ENCODE data around the gene ENOX1. TPM values are rescaled to one million over a fixed set of nuclear protein-coding genes. Genes with fewer than 3 reads are reported as not detected.
A peak's percentile ranks its signal among the peaks of the same experiment; 100 is the strongest.

The ENOX1 gene
- total and polyA plus RNA-seq, 9 donors = 10.1 to 17.5 (median 12.2) TPM

DNA sequence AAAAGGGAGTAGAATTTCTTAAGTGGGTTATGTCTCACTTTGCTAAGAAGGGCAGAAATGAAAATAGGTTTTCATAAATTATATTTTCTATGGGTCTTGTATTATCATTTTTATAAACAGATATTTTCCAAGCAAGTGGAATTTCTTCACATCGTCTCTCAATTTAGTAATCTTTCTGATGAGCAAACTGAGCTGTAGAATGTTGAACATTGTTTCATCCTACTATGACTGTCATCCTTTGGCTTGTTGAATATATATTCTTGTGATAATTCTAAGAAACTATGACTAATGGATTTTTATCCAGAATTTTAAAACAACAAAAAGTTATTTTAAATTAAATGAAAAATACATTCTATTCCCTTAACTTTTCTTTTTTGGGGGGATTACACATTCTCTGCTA is 313.8 kb downstream of the ENOX1 start:
- no peaks in the 10 kb centered on the region for H3K27me3 ChIP-seq (ENCODE audit: control insufficient read depth, insufficient read depth, low read length)
- H3K36me3 ChIP-seq (ENCODE audit: control insufficient read depth, insufficient read depth, low read length) = no peaks in the 10 kb centered on the region
- no peaks in the 10 kb centered on the region for H3K9me3 ChIP-seq (replicated peaks; ENCODE audit: control insufficient read depth, low read depth, low read length)
- DNase-seq = peak; percentile 15
- no peak overlapping the region for H3K4me3 ChIP-seq (ENCODE audit: low read length)
- peaks cover 5% of the 10 kb centered on the region for H3K4me1 ChIP-seq (ENCODE audit: control insufficient read depth, insufficient read depth, low read length)
- peak overlapping the region; percentile 10 for H3K27ac ChIP-seq (ENCODE audit: low read length)
- no CpG with 5 or more reads among the region's 1 CpG for WGBS (ENCODE audit: insufficient coverage)

DNA sequence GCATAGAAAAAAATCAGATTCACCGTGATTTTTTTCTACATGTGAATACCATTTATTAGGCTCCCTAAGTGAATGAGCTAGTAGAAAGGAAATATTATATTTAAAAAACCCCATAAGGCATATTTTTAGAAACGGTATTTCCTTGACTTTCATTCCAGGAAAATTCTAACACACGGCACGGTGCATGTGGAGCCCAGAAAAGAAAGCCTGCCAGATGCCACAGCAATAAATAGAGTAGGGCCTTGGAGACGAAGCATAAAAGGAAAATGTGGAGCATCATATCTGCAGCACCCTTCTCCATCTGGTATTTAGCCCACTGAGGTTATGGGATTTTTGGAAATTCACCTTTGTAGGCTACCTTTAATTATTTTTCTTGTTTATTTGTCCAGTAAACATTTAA is 314.4 kb downstream of the ENOX1 start:
- H3K9me3 ChIP-seq (replicated peaks; ENCODE audit: control insufficient read depth, low read depth, low read length) = no peaks in the 10 kb centered on the region
- no peaks in the 10 kb centered on the region for H3K27me3 ChIP-seq (ENCODE audit: control insufficient read depth, insufficient read depth, low read length)
- H3K27ac ChIP-seq (ENCODE audit: low read length) = peak overlapping the region; percentile 49
- peaks cover 5% of the 10 kb centered on the region for H3K4me1 ChIP-seq (ENCODE audit: control insufficient read depth, insufficient read depth, low read length)
- no peak overlapping the region for H3K4me3 ChIP-seq (ENCODE audit: low read length)
- peak; percentile 84 for DNase-seq
- WGBS (ENCODE audit: insufficient coverage) = no CpG with 5 or more reads among the region's 5 CpGs
- no peaks in the 10 kb centered on the region for H3K36me3 ChIP-seq (ENCODE audit: control insufficient read depth, insufficient read depth, low read length)

DNA sequence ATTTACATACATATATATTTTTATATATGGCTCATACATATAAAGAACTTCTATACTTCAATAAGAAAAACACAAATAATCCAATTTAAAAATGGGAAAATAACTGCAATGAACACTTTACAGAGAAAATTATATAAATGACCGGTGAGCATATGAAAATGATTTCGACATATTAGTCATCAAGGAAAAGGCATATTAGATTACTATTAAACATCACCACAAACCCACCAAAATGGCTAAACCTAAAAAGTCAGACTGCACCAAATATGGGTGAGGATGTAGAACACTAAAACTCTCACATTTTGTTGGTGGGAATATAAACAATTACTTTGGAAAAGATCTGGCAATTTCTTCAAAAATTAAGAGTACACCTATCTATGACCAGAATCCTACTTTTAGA is 316.2 kb downstream of the ENOX1 start:
- Histone ChIP-seq H3K4me1 (ENCODE audit: control insufficient read depth, insufficient read depth, low read length) (peaks cover 5% of the 10 kb centered on the region), H3K4me3 (ENCODE audit: low read length) (no peak overlapping the region), H3K9me3 (replicated peaks; ENCODE audit: control insufficient read depth, low read depth, low read length) (no peaks in the 10 kb centered on the region), H3K27me3 (ENCODE audit: control insufficient read depth, insufficient read depth, low read length) (no peaks in the 10 kb centered on the region), H3K36me3 (ENCODE audit: control insufficient read depth, insufficient read depth, low read length) (no peaks in the 10 kb centered on the region), H3K27ac (ENCODE audit: low read length) (no peak overlapping the region)
- DNase-seq = no peak
- no CpG with 5 or more reads among the region's 2 CpGs for WGBS (ENCODE audit: insufficient coverage)

DNA sequence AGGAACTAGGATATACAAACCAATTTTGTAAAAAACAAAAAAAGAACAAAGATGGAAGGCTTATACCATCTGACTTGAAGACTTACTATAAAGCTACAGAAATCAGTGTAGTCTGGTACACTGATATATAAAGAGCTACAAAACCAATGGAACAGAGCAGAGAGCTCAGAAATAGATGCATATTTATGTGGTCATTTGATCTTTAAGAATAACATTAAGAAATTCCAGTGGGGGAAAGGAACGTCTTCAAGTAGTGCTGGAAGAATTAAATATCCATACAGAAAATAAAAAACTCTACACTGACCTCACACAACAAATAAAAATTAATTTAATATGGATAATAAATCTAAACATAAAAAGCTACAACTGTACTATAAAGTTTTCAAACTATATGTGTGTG is 317.0 kb downstream of the ENOX1 start:
- WGBS (ENCODE audit: insufficient coverage) = no CpG with 5 or more reads among the region's 1 CpG
- H3K4me3 ChIP-seq (ENCODE audit: low read length) = no peak overlapping the region

DNA sequence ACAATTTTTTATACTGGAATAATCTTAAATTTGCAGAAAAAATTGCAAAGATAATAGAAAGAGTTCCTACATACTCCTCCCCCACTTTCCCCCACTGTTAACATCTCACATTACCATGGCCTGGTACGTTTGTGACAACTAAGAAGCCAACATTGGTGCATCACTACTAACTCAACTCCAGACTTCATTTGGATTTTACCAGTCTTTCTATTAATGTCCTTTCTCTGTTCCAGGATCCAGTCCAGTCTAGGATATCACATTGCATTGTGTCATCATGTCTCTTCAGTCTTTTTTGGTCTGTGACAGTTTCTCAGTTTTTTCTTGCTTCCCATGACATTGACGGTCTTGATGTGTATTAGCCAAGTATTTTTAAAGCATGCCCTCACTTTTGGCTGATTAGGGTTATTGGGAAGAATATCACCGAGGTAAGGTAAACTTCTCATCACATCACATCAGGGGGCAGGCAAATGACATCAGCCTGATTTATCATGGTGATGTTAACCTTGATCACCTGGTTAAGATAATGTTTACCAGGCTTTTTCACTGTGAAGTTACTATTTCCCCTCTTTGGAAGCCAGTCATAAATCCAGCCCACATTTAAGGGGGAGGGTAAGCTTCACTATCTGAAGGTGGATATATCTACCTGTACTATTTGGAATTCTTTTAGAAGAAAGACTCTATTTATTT is 322.1 kb downstream of the ENOX1 start:
- Histone ChIP-seq H3K4me3 (ENCODE audit: low read length) (no peak overlapping the region), H3K4me1 (ENCODE audit: control insufficient read depth, insufficient read depth, low read length) (no peaks in the 10 kb centered on the region), H3K27me3 (ENCODE audit: control insufficient read depth, insufficient read depth, low read length) (no peaks in the 10 kb centered on the region), H3K27ac (ENCODE audit: low read length) (no peak overlapping the region), H3K9me3 (replicated peaks; ENCODE audit: control insufficient read depth, low read depth, low read length) (no peaks in the 10 kb centered on the region), H3K36me3 (ENCODE audit: control insufficient read depth, insufficient read depth, low read length) (no peaks in the 10 kb centered on the region)
- 75% methylated on average over 1 of the region's 3 CpGs for WGBS (ENCODE audit: insufficient coverage)
- DNase-seq = no peak

More for the DNA sequence above, 317.0 kb downstream of the ENOX1 start:
- peaks cover 5% of the 10 kb centered on the region for H3K4me1 ChIP-seq (ENCODE audit: control insufficient read depth, insufficient read depth, low read length)
- no peaks in the 10 kb centered on the region for H3K9me3 ChIP-seq (replicated peaks; ENCODE audit: control insufficient read depth, low read depth, low read length)
- H3K36me3 ChIP-seq (ENCODE audit: control insufficient read depth, insufficient read depth, low read length) = no peaks in the 10 kb centered on the region
- H3K27ac ChIP-seq (ENCODE audit: low read length) = no peak overlapping the region
- no peaks in the 10 kb centered on the region for H3K27me3 ChIP-seq (ENCODE audit: control insufficient read depth, insufficient read depth, low read length)
- DNase-seq = no peak

DNA sequence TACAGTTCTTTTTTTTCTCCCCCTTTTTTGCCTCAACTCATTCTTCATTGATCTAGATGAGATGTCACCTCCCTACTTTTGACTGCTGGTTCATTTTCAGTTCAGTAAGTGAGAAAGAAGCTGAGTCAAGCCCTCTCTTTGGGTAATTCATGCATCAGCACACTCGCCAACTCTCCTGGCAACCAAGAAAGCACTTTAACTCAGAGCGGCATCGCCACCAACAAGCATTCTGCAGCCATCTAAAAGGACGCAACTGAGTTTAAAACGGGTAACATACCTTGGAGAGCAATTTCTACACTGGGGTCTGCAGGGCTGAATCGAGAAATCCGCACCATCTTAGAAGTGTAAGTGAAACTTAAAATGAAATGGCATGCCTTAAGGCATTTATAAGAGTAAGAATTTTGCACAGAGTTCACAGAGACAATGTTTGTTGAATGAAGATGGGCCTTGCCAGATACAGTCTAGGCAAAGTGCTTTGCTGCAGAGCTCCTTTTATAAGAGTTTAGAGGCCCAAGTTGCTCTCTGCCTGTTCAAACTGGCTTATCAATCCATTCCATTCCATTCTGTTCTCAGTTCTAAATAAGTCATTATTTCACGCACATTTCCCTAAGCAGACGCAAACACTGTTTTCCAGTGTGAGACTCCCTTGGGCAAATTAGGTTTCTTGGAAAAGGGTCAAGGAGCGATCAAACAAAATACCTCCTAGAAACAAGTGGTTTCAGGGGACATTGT is 338.0 kb downstream of the ENOX1 start:
- DNase-seq = no peak
- 92% methylated on average over 4 of the region's 10 CpGs for WGBS (ENCODE audit: insufficient coverage)
- Histone ChIP-seq H3K27me3 (ENCODE audit: control insufficient read depth, insufficient read depth, low read length) (no peaks in the 10 kb centered on the region), H3K4me1 (ENCODE audit: control insufficient read depth, insufficient read depth, low read length) (no peaks in the 10 kb centered on the region), H3K27ac (ENCODE audit: low read length) (no peak overlapping the region), H3K9me3 (replicated peaks; ENCODE audit: control insufficient read depth, low read depth, low read length) (no peaks in the 10 kb centered on the region), H3K4me3 (ENCODE audit: low read length) (no peak overlapping the region), H3K36me3 (ENCODE audit: control insufficient read depth, insufficient read depth, low read length) (no peaks in the 10 kb centered on the region)

DNA sequence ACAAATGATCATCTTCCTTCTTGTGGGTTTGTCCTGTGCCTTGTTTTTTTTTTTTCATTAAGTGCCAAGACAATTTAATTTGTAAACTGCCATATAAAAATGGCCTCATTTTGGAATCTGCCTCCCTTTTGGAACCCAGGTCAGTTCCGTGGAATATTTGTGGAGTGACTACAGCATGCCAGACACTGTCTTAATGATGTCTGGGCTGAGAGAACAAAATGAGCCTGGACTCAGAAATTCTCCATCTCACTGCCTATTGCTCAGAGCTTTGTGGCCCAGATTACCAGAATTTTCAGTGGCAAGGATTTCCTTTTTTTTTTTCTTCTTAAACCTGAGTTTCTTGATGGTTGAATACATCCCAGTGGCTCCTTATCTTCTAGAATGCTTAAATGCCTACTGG is 340.6 kb downstream of the ENOX1 start:
- no peak overlapping the region for H3K27ac ChIP-seq (ENCODE audit: low read length)
- DNase-seq = no peak
- WGBS (ENCODE audit: insufficient coverage) = no CpG with 5 or more reads among the region's 1 CpG
- no peaks in the 10 kb centered on the region for H3K27me3 ChIP-seq (ENCODE audit: control insufficient read depth, insufficient read depth, low read length)
- no peak overlapping the region for H3K4me3 ChIP-seq (ENCODE audit: low read length)
- H3K4me1 ChIP-seq (ENCODE audit: control insufficient read depth, insufficient read depth, low read length) = peaks cover 10% of the 10 kb centered on the region
- H3K36me3 ChIP-seq (ENCODE audit: control insufficient read depth, insufficient read depth, low read length) = no peaks in the 10 kb centered on the region
- no peaks in the 10 kb centered on the region for H3K9me3 ChIP-seq (replicated peaks; ENCODE audit: control insufficient read depth, low read depth, low read length)

DNA sequence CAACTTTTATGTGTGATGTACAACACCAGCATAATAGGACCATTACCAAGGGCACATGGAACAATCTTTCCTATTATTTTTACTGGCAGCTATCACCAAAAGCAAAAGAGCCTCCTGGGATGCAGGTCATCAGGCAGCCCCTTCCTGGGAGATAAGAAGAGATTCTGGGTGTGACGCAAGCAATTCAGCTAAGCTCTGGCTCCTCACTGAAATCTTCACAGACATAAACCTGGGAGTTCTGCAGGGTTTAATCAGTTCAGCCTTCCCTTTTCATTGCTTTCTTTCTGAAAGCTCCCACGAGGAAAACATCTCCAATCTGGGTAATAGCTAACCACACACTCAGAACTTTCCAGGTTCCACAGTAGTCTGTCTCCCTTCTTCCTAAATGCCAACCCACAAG is 341.1 kb downstream of the ENOX1 start:
- Histone ChIP-seq H3K27ac (ENCODE audit: low read length) (no peak overlapping the region), H3K9me3 (replicated peaks; ENCODE audit: control insufficient read depth, low read depth, low read length) (no peaks in the 10 kb centered on the region), H3K36me3 (ENCODE audit: control insufficient read depth, insufficient read depth, low read length) (no peaks in the 10 kb centered on the region), H3K4me1 (ENCODE audit: control insufficient read depth, insufficient read depth, low read length) (peaks cover 10% of the 10 kb centered on the region), H3K27me3 (ENCODE audit: control insufficient read depth, insufficient read depth, low read length) (no peaks in the 10 kb centered on the region), H3K4me3 (ENCODE audit: low read length) (no peak overlapping the region)
- no peak for DNase-seq
- WGBS (ENCODE audit: insufficient coverage) = 88% methylated on average over 1 of the region's 2 CpGs

DNA sequence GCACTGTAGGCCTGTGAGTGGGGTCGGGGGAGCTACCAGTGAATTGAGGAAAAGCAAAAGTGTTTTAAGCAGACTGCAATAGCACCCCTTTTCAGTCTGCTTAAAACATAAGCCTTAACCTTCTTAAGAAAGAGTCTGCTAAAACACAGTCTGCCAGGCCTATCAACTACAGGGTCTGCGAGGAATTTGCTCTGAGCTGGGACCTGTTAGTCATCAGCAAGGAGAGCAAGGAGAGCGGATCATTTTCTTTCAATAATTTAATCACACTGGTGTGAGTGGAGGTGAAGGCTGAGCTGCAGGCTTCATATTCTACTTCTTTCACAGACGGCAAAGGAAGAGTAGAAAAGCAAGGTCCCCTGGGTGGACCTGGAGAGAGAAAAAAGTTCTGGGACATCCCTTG is 342.7 kb downstream of the ENOX1 start:
- H3K4me3 ChIP-seq (ENCODE audit: low read length) = no peak overlapping the region
- WGBS (ENCODE audit: insufficient coverage) = no CpG with 5 or more reads among the region's 4 CpGs
- no peaks in the 10 kb centered on the region for H3K36me3 ChIP-seq (ENCODE audit: control insufficient read depth, insufficient read depth, low read length)
- no peak for DNase-seq
- peak overlapping the region; percentile 39 for H3K27ac ChIP-seq (ENCODE audit: low read length)
- H3K27me3 ChIP-seq (ENCODE audit: control insufficient read depth, insufficient read depth, low read length) = no peaks in the 10 kb centered on the region
- H3K9me3 ChIP-seq (replicated peaks; ENCODE audit: control insufficient read depth, low read depth, low read length) = no peaks in the 10 kb centered on the region
- H3K4me1 ChIP-seq (ENCODE audit: control insufficient read depth, insufficient read depth, low read length) = peaks cover 10% of the 10 kb centered on the region

DNA sequence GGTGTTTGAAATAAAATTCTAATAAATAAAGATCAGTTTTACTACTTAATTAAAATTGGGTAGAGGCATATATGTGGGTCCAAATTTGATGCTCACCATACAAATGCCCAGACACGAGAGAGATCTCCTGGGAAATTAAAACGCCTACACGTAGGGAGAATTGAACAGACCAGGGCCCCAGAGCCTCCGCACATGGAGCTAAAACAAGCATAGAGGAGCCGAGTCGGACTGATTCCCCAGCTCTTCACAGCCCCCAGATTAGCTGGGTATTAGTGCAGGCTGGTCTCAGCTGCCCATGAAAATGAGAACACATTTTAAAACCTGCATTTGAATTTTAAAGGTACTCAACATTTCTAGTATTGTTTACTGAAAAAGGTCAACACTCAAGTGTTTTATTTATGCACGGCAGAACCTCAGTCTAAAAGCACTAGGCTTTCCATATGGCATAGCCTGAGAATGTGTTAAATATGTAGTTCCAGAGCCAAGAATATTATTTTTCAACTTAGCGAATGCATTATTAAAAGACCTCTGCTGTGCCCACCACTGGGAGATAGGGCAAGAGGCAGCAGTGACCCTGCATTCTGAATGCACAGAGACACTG is 344.8 kb downstream of the ENOX1 start:
- H3K9me3 ChIP-seq (replicated peaks; ENCODE audit: control insufficient read depth, low read depth, low read length) = no peaks in the 10 kb centered on the region
- WGBS (ENCODE audit: insufficient coverage) = 73% methylated on average over 2 of the region's 8 CpGs
- no peaks in the 10 kb centered on the region for H3K36me3 ChIP-seq (ENCODE audit: control insufficient read depth, insufficient read depth, low read length)

More for the DNA sequence above, 344.8 kb downstream of the ENOX1 start:
- peak; percentile 26 for DNase-seq
- H3K27me3 ChIP-seq (ENCODE audit: control insufficient read depth, insufficient read depth, low read length) = no peaks in the 10 kb centered on the region
- peaks cover 10% of the 10 kb centered on the region for H3K4me1 ChIP-seq (ENCODE audit: control insufficient read depth, insufficient read depth, low read length)
- peak overlapping the region; percentile 22 for H3K27ac ChIP-seq (ENCODE audit: low read length)
- H3K4me3 ChIP-seq (ENCODE audit: low read length) = no peak overlapping the region

All from muscle of leg (tissue), 11 donors.